HG02870 (cell line): ENCODE measurements around the gene MYADML2.

Experiments
- ATAC-seq: cut with Tn5 transposase; IDR thresholded peaks from one replicate; pipeline ENCODE4 v1.9.1; 2021; ENCODE audit warnings: mild to moderate bottlenecking, moderate library complexity; ENCODE audit not compliant: unreplicated experiment

Gene MYADML2

GRCh38 chr17:81940538-81941483 is 6.2 kb downstream of the MYADML2 start:
- ATAC-seq, result no peak

- no peak for ATAC-seq
Measured at GRCh38 chr17:81939881-81940385, 7.1 kb downstream of the MYADML2 start.

- ATAC-seq, result no peak
Measured at GRCh38 chr17:81939218-81939617, 7.8 kb downstream of the MYADML2 start.

GRCh38 chr17:81935709-81936084 is 11.3 kb downstream of the MYADML2 start:
- ATAC-seq, result no peak

GRCh38 chr17:81934850-81935708 is 12.0 kb downstream of the MYADML2 start:
- no peak for ATAC-seq

- no peak for ATAC-seq
Measured at GRCh38 chr17:81934098-81934757, 12.8 kb downstream of the MYADML2 start.

- no peak for ATAC-seq
Measured at GRCh38 chr17:81933178-81933699, 13.8 kb downstream of the MYADML2 start.

GRCh38 chr17:81932333-81932983 is 14.6 kb downstream of the MYADML2 start:
- ATAC-seq, result no peak

GRCh38 chr17:81931557-81932332 is 15.3 kb downstream of the MYADML2 start:
- no peak for ATAC-seq

GRCh38 chr17:81931189-81931556 is 15.9 kb downstream of the MYADML2 start:
- no peak for ATAC-seq

- no peak for ATAC-seq
Measured at GRCh38 chr17:81930142-81931125, 16.6 kb downstream of the MYADML2 start.

- no peak for ATAC-seq
Measured at GRCh38 chr17:81929253-81930141, 17.5 kb downstream of the MYADML2 start.

- no peak for ATAC-seq
Measured at GRCh38 chr17:81928544-81929252, 18.3 kb downstream of the MYADML2 start.

- ATAC-seq, result peak; percentile 58
Measured at GRCh38 chr17:81927653-81928543, 19.1 kb downstream of the MYADML2 start, which contains the start of gene MAFG. Gene MAFG, minus strand, starts transcription at chr17:81927735. Its CDS starts 4,550 bp downstream, at chr17:81923185.

GRCh38 chr17:81927152-81927652 is 19.8 kb downstream of the MYADML2 start:
- peak; percentile 13 for ATAC-seq
